MM.1S (cell line): ENCODE results near the gene PPP1R13B.

Experiments
- CTCF ChIP-seq: fragments of 300-600 bp; sonication (generic); IDR thresholded peaks from 2 replicates; pipeline ENCODE4 v1.5.1; 2016; ENCODE audit warnings: antibody characterized with exemption, low read length, mixed read lengths
- EZH2 ChIP-seq: fragments of 300-600 bp; sonication (generic); optimal IDR thresholded peaks from 2 replicates; pipeline ENCODE3; 2017; ENCODE audit warnings: low read depth, mild to moderate bottlenecking, antibody characterized with exemption, low read length, mixed read lengths
- EZH2phosphoT487 ChIP-seq: fragments of 300-600 bp; sonication (generic); IDR thresholded peaks from 2 replicates; pipeline ENCODE4 v1.6.1; 2018; ENCODE audit warnings: antibody characterized with exemption, low read length

GRCh38 chr14:103708750-103709187, 138.6 kb downstream of the PPP1R13B start:
- TF ChIP-seq CTCF (no peak), EZH2 (no peak), EZH2phosphoT487 (no peak)
